Activated CD4-positive, CD25-positive, alpha-beta regulatory T cell (primary cell): ENCODE data around the gene TRMT2A.

ENCODE experiments used
- DNase-seq, 4 experiments: peaks; one replicate each; lab custom pipeline; 2025; lab: John Stamatoyannopoulos, UW

Gene TRMT2A

GRCh38 chr22:20102203-20102780 lies 14.7 kb downstream of the TRMT2A start:
- no peak for DNase-seq

GRCh38 chr22:20101638-20102037 lies 15.4 kb downstream of the TRMT2A start:
- no peak for DNase-seq

- DNase-seq = no peak
Observed at GRCh38 chr22:20099099-20099711, 17.8 kb downstream of the TRMT2A start.

- no peak for DNase-seq
Observed at GRCh38 chr22:20096574-20097420, 20.2 kb downstream of the TRMT2A start.

GRCh38 chr22:20095521-20095920 lies 21.5 kb downstream of the TRMT2A start:
- DNase-seq = no peak

- no peak for DNase-seq
Observed at GRCh38 chr22:20094197-20094807, 22.7 kb downstream of the TRMT2A start.

GRCh38 chr22:20093418-20094196 lies 23.4 kb downstream of the TRMT2A start:
- no peak for DNase-seq

- no peak for DNase-seq
Observed at GRCh38 chr22:20092477-20092854, 24.6 kb downstream of the TRMT2A start.

- no peak for DNase-seq
Observed at GRCh38 chr22:20091690-20092476, 25.1 kb downstream of the TRMT2A start.

GRCh38 chr22:20090730-20091240 lies 26.2 kb downstream of the TRMT2A start:
- DNase-seq = no peak

- no peak for DNase-seq
Observed at GRCh38 chr22:20089977-20090729, 26.9 kb downstream of the TRMT2A start.

- DNase-seq = no peak
Observed at GRCh38 chr22:20089226-20089976, 27.6 kb downstream of the TRMT2A start.

- DNase-seq = no peak
Observed at GRCh38 chr22:20088263-20088648, 28.8 kb downstream of the TRMT2A start.

- DNase-seq = no peak
Observed at GRCh38 chr22:20087319-20088262, 29.4 kb downstream of the TRMT2A start.

GRCh38 chr22:20086763-20087162 lies 30.3 kb downstream of the TRMT2A start:
- no peak for DNase-seq

GRCh38 chr22:20086101-20086599 lies 30.9 kb downstream of the TRMT2A start:
- DNase-seq = no peak

GRCh38 chr22:20085651-20086050 lies 31.4 kb downstream of the TRMT2A start:
- no peak for DNase-seq
